Loucy (cell line): ENCODE measurements around the gene PPP1R15B.

Experiments
- CTCF ChIP-seq: fragments of 200-600 bp; sonication (generic); conservative IDR thresholded peaks from 2 replicates; pipeline ENCODE4 v1.5.1; 2014; ENCODE audit warnings: mild to moderate bottlenecking, antibody characterized with exemption, low read length
- EZH2phosphoT487 ChIP-seq: fragments of 200-600 bp; IDR thresholded peaks from 2 replicates; pipeline ENCODE4 v1.6.1; 2018; ENCODE audit warnings: antibody characterized with exemption, mild to moderate bottlenecking, moderate library complexity, borderline replicate concordance

- TF ChIP-seq CTCF (no peak), EZH2phosphoT487 (no peak)
Measured at GRCh38 chr1:204355913-204356312, 55.7 kb downstream of the PPP1R15B start.
